DOHH2 (cell line): Measurements from ENCODE around the gene DHCR24.

Experiments used
- H3F3A ChIP-seq: fragments of 200-600 bp; sonication (generic), shearing (Covaris generic); 2 replicates; pipeline ENCODE4 v1.6.0; 2016; ENCODE audit warnings: antibody characterized with exemption, mild to moderate bottlenecking; ENCODE audit not compliant: control insufficient read depth, insufficient read depth
- H3K27ac ChIP-seq: fragments of 200-600 bp; sonication (generic); 2 replicates; pipeline ENCODE4 v1.5.1; 2014; ENCODE audit warnings: low read depth, mild to moderate bottlenecking, low read length, moderate library complexity
- H3K27me3 ChIP-seq: fragments of 200-600 bp; sonication (generic); 2 replicates; pipeline ENCODE4 v1.6.1; 2014; ENCODE audit warnings: mild to moderate bottlenecking, low read length, mixed read lengths; ENCODE audit not compliant: control insufficient read depth
- H3K36me3 ChIP-seq: fragments of 200-600 bp; sonication (generic); 2 replicates; pipeline ENCODE4 v1.6.1; 2014; ENCODE audit warnings: mild to moderate bottlenecking, low read length, moderate library complexity, mixed read lengths; ENCODE audit not compliant: control insufficient read depth
- H3K4me1 ChIP-seq: fragments of 200-600 bp; sonication (generic); 2 replicates; pipeline ENCODE4 v1.6.1; 2014; ENCODE audit warnings: mild to moderate bottlenecking, low read length, mixed read lengths; ENCODE audit not compliant: control insufficient read depth
- H3K4me2 ChIP-seq: fragments of 200-600 bp; sonication (generic); 2 replicates; pipeline ENCODE4 v1.6.0; 2014; ENCODE audit warnings: mild to moderate bottlenecking, low read length, moderate library complexity
- H3K4me3 ChIP-seq: fragments of 200-600 bp; sonication (generic); 2 replicates; pipeline ENCODE4 v1.5.1; 2014; ENCODE audit warnings: mild to moderate bottlenecking, low read length, mixed read lengths
- H3K79me2 ChIP-seq: fragments of 200-600 bp; sonication (generic); 2 replicates; pipeline ENCODE4 v1.6.1; 2014; ENCODE audit warnings: mild to moderate bottlenecking, low read length, mixed read lengths; ENCODE audit not compliant: control insufficient read depth
- H3K9me2 ChIP-seq: fragments of 200-600 bp; sonication (generic); replicated peaks from 2 replicates; pipeline ENCODE4 v1.6.1; 2014; ENCODE audit warnings: mild to moderate bottlenecking, low read length, mixed read lengths; ENCODE audit not compliant: control insufficient read depth
- H3K9me3 ChIP-seq: fragments of 200-600 bp; sonication (generic); 2 replicates; pipeline ENCODE4 v1.6.1; 2014; ENCODE audit warnings: antibody characterized with exemption, low read length, mixed read lengths; ENCODE audit not compliant: control insufficient read depth, insufficient read depth
- H4K20me1 ChIP-seq: fragments of 200-600 bp; sonication (generic); 2 replicates; pipeline ENCODE4 v1.6.0; 2014; ENCODE audit warnings: low read depth, mild to moderate bottlenecking, antibody characterized with exemption, low read length, moderate library complexity; ENCODE audit not compliant: control insufficient read depth, insufficient read depth
- EZH2phosphoT487 ChIP-seq: fragments of 200-600 bp; sonication (generic); IDR thresholded peaks from 2 replicates; pipeline ENCODE4 v1.6.1; 2017; ENCODE audit warnings: borderline replicate concordance, mild to moderate bottlenecking, antibody characterized with exemption, low read length, moderate library complexity, mixed read lengths
- TF ChIP-seq, protein P1 (sequence below): fragments of 200-600 bp; sonication (generic); IDR thresholded peaks from one replicate; pipeline ENCODE4 v1.5.1; 2014; ENCODE audit warnings: antibody characterized with exemption, mild to moderate bottlenecking, low read depth, low read length; ENCODE audit not compliant: poor library complexity, severe bottlenecking

DHCR24 gene

DNA sequence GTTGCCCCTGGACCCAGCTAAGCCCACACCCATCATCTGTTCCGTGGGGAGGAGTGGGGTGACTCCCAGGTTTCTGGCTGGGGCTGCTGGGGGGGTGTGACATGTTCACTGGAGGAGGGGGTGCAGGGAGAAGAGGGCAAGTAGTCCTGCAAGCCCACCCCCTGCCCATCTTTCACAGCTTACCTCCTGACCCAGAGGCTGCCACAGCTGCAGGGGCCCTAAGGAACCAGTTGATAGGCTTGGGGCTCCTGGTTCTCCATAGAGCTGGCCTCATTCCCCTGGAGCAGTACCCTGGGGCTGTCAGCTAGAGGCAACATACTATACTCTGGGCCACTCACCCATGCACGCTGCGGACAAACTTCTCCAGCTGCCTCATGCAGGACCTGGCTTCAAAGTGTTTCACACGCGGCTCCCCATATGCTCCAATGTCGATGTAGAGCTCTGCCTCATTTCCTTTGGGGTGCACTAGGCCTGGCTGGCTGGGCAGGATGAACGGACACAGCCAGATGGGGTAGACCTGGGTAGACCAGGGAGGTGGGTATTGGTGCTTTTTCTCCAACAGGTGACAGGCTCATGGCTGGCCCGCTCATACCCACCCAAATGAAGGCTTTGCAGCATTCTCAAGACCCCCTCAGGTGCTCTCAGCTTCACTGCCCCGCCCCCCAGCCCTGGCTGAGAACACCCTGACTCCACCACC is 33.8 kb downstream of the DHCR24 start:
- TF ChIP-seq, protein P1, sequence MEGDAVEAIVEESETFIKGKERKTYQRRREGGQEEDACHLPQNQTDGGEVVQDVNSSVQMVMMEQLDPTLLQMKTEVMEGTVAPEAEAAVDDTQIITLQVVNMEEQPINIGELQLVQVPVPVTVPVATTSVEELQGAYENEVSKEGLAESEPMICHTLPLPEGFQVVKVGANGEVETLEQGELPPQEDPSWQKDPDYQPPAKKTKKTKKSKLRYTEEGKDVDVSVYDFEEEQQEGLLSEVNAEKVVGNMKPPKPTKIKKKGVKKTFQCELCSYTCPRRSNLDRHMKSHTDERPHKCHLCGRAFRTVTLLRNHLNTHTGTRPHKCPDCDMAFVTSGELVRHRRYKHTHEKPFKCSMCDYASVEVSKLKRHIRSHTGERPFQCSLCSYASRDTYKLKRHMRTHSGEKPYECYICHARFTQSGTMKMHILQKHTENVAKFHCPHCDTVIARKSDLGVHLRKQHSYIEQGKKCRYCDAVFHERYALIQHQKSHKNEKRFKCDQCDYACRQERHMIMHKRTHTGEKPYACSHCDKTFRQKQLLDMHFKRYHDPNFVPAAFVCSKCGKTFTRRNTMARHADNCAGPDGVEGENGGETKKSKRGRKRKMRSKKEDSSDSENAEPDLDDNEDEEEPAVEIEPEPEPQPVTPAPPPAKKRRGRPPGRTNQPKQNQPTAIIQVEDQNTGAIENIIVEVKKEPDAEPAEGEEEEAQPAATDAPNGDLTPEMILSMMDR, result no peak
- TF ChIP-seq EZH2phosphoT487, result no peak
- Histone ChIP-seq H3K4me3 (no peak overlapping the region), H3K27me3 (no peaks in the 10 kb centered on the region), H3K27ac (no peak overlapping the region), H3F3A (no peaks in the 10 kb centered on the region), H3K4me1 (no peaks in the 10 kb centered on the region), H3K9me3 (no peaks in the 10 kb centered on the region), H3K4me2 (no peak overlapping the region), H3K9me2 (no peaks in the 10 kb centered on the region), H3K79me2 (no peaks in the 10 kb centered on the region), H3K36me3 (peaks cover 97% of the 10 kb centered on the region), H4K20me1 (0 out of 2 replicates have a peak, but pooled peaks cover 4% of the 10 kb centered on the region)

DNA sequence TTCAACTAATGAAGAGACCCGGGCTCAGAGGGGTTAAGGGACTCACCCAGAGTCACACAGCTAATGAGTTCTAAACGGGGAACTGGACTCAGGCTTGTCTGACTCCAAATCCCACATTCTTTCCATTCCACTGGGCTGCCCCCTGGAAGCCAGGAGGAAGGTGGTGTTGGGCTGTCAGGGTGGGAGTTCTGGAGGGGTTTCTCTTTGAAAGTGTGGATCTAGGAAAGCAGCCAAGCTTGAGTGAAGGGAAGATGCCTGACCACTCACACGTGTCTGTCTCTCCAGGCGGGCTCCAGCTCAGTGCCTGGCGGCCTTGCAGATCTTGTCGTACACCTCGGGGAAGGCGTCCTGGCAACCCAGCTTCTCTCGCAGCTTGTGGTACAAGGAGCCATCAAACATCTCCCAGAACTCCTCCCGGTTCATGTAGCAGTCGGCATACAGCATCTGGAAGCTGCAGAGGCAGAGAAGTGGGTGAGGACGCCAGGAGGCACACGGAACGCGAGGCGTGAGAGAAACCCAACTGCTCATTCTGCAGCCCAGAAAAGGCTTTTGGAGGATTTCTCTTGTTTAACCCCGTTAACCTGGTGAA is 35.0 kb downstream of the DHCR24 start:
- Histone ChIP-seq H3K4me2 (no peak overlapping the region), H3K27ac (no peak overlapping the region), H3K9me2 (no peaks in the 10 kb centered on the region), H4K20me1 (peaks cover 4% of the 10 kb centered on the region; the same call in 1 of the 2 replicates), H3K9me3 (no peaks in the 10 kb centered on the region), H3K4me1 (no peaks in the 10 kb centered on the region), H3K79me2 (no peaks in the 10 kb centered on the region), H3K36me3 (peaks cover 97% of the 10 kb centered on the region), H3K4me3 (no peak overlapping the region), H3K27me3 (no peaks in the 10 kb centered on the region), H3F3A (0 out of 2 replicates have a peak, but pooled peaks cover 2% of the 10 kb centered on the region)
- TF ChIP-seq, protein P1, result no peak
- TF ChIP-seq EZH2phosphoT487, result no peak

DNA sequence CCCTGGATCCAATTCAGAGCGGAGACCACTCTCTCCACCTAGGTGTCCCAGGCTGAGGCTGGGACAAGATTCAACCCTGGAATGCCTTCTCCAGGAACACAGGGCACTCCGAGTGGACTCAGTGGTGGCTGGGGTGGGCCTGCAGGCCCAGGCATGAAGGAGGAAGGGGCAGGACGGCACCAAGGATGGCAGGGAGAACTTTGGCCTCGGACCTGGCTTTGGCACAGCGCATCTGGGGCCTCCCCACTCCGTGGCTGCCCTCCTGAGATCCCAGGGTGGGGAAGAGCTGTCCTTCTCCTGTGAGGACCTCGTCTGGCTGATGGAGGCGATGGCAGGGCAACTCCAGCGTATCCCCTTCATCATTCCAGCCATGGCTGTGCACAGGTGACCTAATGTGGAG is 35.6 kb downstream of the DHCR24 start:
- Histone ChIP-seq H3K4me1 (no peaks in the 10 kb centered on the region), H3K4me3 (no peak overlapping the region), H3K79me2 (no peaks in the 10 kb centered on the region), H3K27ac (no peak overlapping the region), H3F3A (0 out of 2 replicates have a peak, but pooled peaks cover 2% of the 10 kb centered on the region), H3K27me3 (no peaks in the 10 kb centered on the region), H3K9me3 (no peaks in the 10 kb centered on the region), H3K4me2 (no peak overlapping the region), H3K9me2 (no peaks in the 10 kb centered on the region), H4K20me1 (peaks cover 4% of the 10 kb centered on the region; the same call in 1 of the 2 replicates), H3K36me3 (peaks cover 91% of the 10 kb centered on the region)
- no peak for TF ChIP-seq EZH2phosphoT487
- TF ChIP-seq, protein P1, result no peak
